ENCODE data around the gene ZBTB20.

The ZBTB20 gene

GRCh38 chr3:114903213-114903612 lies 243.9 kb downstream of the ZBTB20 start:
- no peak for DNase-seq

GRCh38 chr3:114902691-114903101 lies 244.4 kb downstream of the ZBTB20 start:
- no peak for DNase-seq

GRCh38 chr3:114900908-114901307 lies 246.2 kb downstream of the ZBTB20 start:
- no peak for DNase-seq

GRCh38 chr3:114899186-114899931 lies 247.7 kb downstream of the ZBTB20 start:
- no peak for DNase-seq

- DNase-seq: no peak
Observed at GRCh38 chr3:114896978-114897377, 250.1 kb downstream of the ZBTB20 start.

GRCh38 chr3:114893361-114893760 lies 253.7 kb downstream of the ZBTB20 start:
- DNase-seq: no peak

GRCh38 chr3:114892880-114893279 lies 254.2 kb downstream of the ZBTB20 start:
- DNase-seq: no peak

- DNase-seq: no peak
Observed at GRCh38 chr3:114892131-114892879, 254.8 kb downstream of the ZBTB20 start.

GRCh38 chr3:114887806-114888205 lies 259.3 kb downstream of the ZBTB20 start:
- DNase-seq: no peak

GRCh38 chr3:114886905-114887304 lies 260.2 kb downstream of the ZBTB20 start:
- no peak for DNase-seq

GRCh38 chr3:114884213-114884923 lies 262.7 kb downstream of the ZBTB20 start:
- no peak for DNase-seq

GRCh38 chr3:114880078-114880477 lies 267.0 kb downstream of the ZBTB20 start:
- DNase-seq: peak; percentile 58

- DNase-seq: no peak
Observed at GRCh38 chr3:114879059-114880031, 267.7 kb downstream of the ZBTB20 start.

- DNase-seq: no peak
Observed at GRCh38 chr3:114878114-114878839, 268.8 kb downstream of the ZBTB20 start.

- no peak for DNase-seq
Observed at GRCh38 chr3:114877378-114878113, 269.5 kb downstream of the ZBTB20 start.

GRCh38 chr3:114874522-114874971 lies 272.5 kb downstream of the ZBTB20 start:
- DNase-seq: no peak

- DNase-seq: no peak
Observed at GRCh38 chr3:114873591-114873990, 273.5 kb downstream of the ZBTB20 start.

- no peak for DNase-seq
Observed at GRCh38 chr3:114872588-114872987, 274.5 kb downstream of the ZBTB20 start.

- DNase-seq: no peak
Observed at GRCh38 chr3:114872050-114872449, 275.0 kb downstream of the ZBTB20 start.

- DNase-seq: no peak
Observed at GRCh38 chr3:114867835-114868503, 279.1 kb downstream of the ZBTB20 start.
